ENCODE data around the gene GAPDH.

GRCh38 chr12:6563448-6564050 lies 29.2 kb downstream of the GAPDH start:
- TF ChIP-seq CTCF (IDR thresholded peaks at IDR 0.05) (peak; percentile 35 to 69 (median 55)), POLR2A (IDR thresholded peaks at IDR 0.05) (no peak)

Data from body of pancreas (tissue), 4 donors.